Measurements from ENCODE around the gene ZBTB24. TPM values are rescaled to one million over a fixed set of nuclear protein-coding genes. Genes with fewer than 3 reads are reported as not detected.

Gene ZBTB24
- polyA plus RNA-seq, 3 donors: 3.1 to 4.7 (median 3.4) TPM

DNA sequence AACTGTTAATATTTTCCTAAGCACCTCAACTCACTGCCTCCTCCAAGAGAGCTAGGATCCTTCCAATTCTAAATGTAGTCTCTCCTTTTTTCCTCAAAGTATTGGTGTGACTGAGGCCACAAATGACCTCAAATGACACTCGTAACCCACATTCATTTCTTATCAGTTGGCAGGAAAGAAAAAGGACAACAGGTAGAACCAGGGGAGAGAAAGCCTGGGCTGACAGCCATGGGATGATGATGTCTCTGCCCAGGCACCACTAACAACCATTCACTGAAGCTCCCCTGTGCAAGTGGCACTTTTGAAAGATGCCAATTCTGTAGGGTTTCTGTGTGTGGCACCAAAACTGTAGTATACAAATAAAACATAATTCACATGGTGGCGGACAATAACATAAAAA is 7.4 kb downstream of the ZBTB24 start:
- H3K27ac Mint-ChIP-seq: peak overlapping the region in 2 of 7 donors; percentile 21 to 23
- no peak overlapping the region for H3K9ac ChIP-seq (ENCODE audit: insufficient read depth, low read length, poor library complexity, severe bottlenecking)

DNA sequence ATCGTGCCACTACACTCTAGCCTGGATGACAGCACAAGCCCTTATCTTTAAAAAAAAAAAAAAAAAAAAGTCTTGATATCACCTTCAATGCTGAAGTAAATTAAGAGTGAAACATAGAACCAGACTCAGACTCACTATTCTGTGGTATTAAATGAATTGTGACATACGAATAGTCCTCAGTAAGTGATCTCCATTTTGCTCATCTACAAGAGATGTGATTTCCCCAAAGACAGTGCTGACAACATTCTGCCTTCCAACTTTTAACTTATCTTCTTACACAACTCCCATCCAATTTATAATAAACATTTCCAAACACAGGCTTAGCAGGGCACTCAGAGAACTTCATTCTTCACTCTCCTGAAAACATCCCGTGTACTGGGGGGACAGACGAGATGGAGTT is 8.0 kb downstream of the ZBTB24 start:
- no peak for DNase-seq
- intact Hi-C loops (cut with micrococcal nuclease): no loop called here
- Mint-ChIP-seq H3K4me1 (peaks cover 34% of the 10 kb centered on the region), H3K27ac (peak overlapping the region in 2 of 7 donors; percentile 29 to 81), H3K9me3 (no peaks in the 10 kb centered on the region), H3K36me3 (peaks cover 82 to 89% of the 10 kb centered on the region in 2 donors), H3K27me3 (ENCODE audit: low read depth in 3 of 3) (no peaks in the 10 kb centered on the region), H3K4me3 (no peak overlapping the region)
- Histone ChIP-seq H3K27ac (ENCODE audit: low read depth in 1 of 2, low read length in 2 of 2) (no peak overlapping the region), H4K20me1 (ENCODE audit: insufficient read depth, low read length) (peaks cover 39% of the 10 kb centered on the region), H3K4me3 (replicated peaks in 1 of 3; ENCODE audit: low read depth in 2 of 3, low read length in 3 of 3) (no peak overlapping the region), H3K79me2 (ENCODE audit: insufficient read depth, low read length) (peaks cover 37% of the 10 kb centered on the region), H2AFZ (ENCODE audit: insufficient read depth, low read depth, low read length, poor library complexity, severe bottlenecking) (no peak overlapping the region), H3K4me2 (replicated peaks; ENCODE audit: extremely low read depth, low read length, poor library complexity, severe bottlenecking) (no peak overlapping the region), H3K9me3 (replicated peaks in 1 of 2; ENCODE audit: control insufficient read depth in 1 of 2, insufficient read depth in 1 of 2, low read length in 2 of 2) (no peaks in the 10 kb centered on the region), H3K4me1 (ENCODE audit: control insufficient read depth in 1 of 2, insufficient read depth in 2 of 2, low read length in 2 of 2) (peaks cover 7 to 16% of the 10 kb centered on the region in 2 donors), H3K9ac (ENCODE audit: insufficient read depth, low read length, poor library complexity, severe bottlenecking) (no peak overlapping the region), H3K27me3 (ENCODE audit: control insufficient read depth in 2 of 2, insufficient read depth in 2 of 2, low read length in 2 of 2) (no peaks in the 10 kb centered on the region), H3K36me3 (replicated peaks in 1 of 2; ENCODE audit: control insufficient read depth in 1 of 2, insufficient read depth in 2 of 2, low read length in 2 of 2) (peaks cover 60 to 87% of the 10 kb centered on the region in 2 donors)
- 100% methylated on average over 1 of the region's 4 CpGs for WGBS (ENCODE audit: insufficient coverage)
- TF ChIP-seq, protein P1, sequence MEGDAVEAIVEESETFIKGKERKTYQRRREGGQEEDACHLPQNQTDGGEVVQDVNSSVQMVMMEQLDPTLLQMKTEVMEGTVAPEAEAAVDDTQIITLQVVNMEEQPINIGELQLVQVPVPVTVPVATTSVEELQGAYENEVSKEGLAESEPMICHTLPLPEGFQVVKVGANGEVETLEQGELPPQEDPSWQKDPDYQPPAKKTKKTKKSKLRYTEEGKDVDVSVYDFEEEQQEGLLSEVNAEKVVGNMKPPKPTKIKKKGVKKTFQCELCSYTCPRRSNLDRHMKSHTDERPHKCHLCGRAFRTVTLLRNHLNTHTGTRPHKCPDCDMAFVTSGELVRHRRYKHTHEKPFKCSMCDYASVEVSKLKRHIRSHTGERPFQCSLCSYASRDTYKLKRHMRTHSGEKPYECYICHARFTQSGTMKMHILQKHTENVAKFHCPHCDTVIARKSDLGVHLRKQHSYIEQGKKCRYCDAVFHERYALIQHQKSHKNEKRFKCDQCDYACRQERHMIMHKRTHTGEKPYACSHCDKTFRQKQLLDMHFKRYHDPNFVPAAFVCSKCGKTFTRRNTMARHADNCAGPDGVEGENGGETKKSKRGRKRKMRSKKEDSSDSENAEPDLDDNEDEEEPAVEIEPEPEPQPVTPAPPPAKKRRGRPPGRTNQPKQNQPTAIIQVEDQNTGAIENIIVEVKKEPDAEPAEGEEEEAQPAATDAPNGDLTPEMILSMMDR (IDR thresholded peaks at IDR 0.05): no peak

More for the DNA sequence above, 7.4 kb downstream of the ZBTB24 start:
- H3K9me3 Mint-ChIP-seq: no peaks in the 10 kb centered on the region
- TF ChIP-seq, protein P1 (IDR thresholded peaks at IDR 0.05): no peak
- H3K36me3 Mint-ChIP-seq: peaks cover 78 to 86% of the 10 kb centered on the region in 2 donors
- no peaks in the 10 kb centered on the region for H3K27me3 Mint-ChIP-seq (ENCODE audit: low read depth in 3 of 3)
- Histone ChIP-seq H3K36me3 (replicated peaks in 1 of 2; ENCODE audit: control insufficient read depth in 1 of 2, insufficient read depth in 2 of 2, low read length in 2 of 2) (peaks cover 54 to 86% of the 10 kb centered on the region in 2 donors), H3K4me3 (replicated peaks in 1 of 3; ENCODE audit: low read depth in 2 of 3, low read length in 3 of 3) (no peak overlapping the region), H3K27me3 (ENCODE audit: control insufficient read depth in 2 of 2, insufficient read depth in 2 of 2, low read length in 2 of 2) (no peaks in the 10 kb centered on the region), H3K4me1 (ENCODE audit: control insufficient read depth in 1 of 2, insufficient read depth in 2 of 2, low read length in 2 of 2) (peaks cover 13 to 22% of the 10 kb centered on the region in 2 donors), H3K4me2 (replicated peaks; ENCODE audit: extremely low read depth, low read length, poor library complexity, severe bottlenecking) (no peak overlapping the region), H3K27ac (ENCODE audit: low read depth in 1 of 2, low read length in 2 of 2) (no peak overlapping the region), H4K20me1 (ENCODE audit: insufficient read depth, low read length) (peaks cover 39% of the 10 kb centered on the region), H3K79me2 (ENCODE audit: insufficient read depth, low read length) (peaks cover 44% of the 10 kb centered on the region), H2AFZ (ENCODE audit: insufficient read depth, low read depth, low read length, poor library complexity, severe bottlenecking) (no peak overlapping the region), H3K9me3 (replicated peaks in 1 of 2; ENCODE audit: control insufficient read depth in 1 of 2, insufficient read depth in 1 of 2, low read length in 2 of 2) (no peaks in the 10 kb centered on the region)
- H3K4me1 Mint-ChIP-seq: peaks cover 39% of the 10 kb centered on the region
- intact Hi-C loops (cut with micrococcal nuclease): no loop called here
- 100% methylated on average over 1 of the region's 2 CpGs for WGBS (ENCODE audit: insufficient coverage)
- DNase-seq: no peak
- H3K4me3 Mint-ChIP-seq: no peak overlapping the region
